HG03575 (cell line): ENCODE results near the gene MMP7.

Experiments used
- ATAC-seq: cut with Tn5 transposase; IDR thresholded peaks from one replicate; pipeline ENCODE4 v1.9.1; 2021; ENCODE audit not compliant: unreplicated experiment, insufficient number of reproducible peaks, low FRiP score; ENCODE audit errors: extremely low read depth

MMP7 gene

DNA sequence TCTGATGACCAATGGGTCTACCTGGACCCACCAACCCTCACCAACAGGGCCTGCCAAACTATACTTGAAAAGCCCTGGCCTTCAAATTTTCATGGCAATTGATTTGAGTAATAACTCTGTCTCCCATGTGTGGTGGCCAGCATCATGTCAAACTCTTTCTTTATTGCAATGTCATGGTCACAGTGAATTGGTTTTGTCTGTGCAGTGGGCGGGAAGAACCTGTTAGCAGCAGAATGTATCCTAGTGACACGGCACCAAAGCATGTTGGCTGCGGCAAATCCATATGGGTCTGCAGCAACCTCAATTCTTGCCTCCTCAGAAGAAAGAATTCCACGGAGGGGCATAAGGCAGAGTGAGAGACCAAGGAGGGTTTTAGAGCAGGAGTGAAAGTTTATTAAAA, 58.4 kb downstream of the MMP7 start:
- no peak for ATAC-seq

DNA sequence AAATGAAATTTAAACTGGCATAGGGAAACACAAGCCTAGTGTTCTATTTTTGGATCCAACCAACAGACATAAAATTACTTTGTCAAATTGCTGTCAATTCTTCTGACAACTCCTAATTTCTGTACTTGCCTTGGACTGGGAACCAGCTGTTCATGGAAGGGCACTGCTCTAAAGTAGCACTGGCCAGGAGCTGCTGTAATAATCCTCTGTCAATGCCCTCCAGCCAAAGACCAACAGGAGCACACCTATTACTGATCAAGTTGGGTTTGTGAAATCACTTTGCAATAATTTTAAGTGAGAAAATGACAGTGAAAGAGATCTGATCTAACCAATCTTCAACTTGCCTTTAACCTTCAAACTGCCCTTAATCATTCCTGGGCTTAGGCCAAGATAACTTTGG, 59.1 kb downstream of the MMP7 start:
- no peak for ATAC-seq
